Fibroblast of lung (primary cell): Measurements from ENCODE around the gene PSRC1. TPM values are rescaled to one million over a fixed set of nuclear protein-coding genes. Genes with fewer than 3 reads are reported as not detected.

Experiments used
- DNase-seq, 2 donors: peaks; one replicate each; pipeline versions ENCODE4 v3.0.0 to v3.0.0-alpha.2; 2010; ENCODE audit warnings: low read depth in 2 of 2
- H2AFZ ChIP-seq: 2 replicates; pipeline ENCODE4 v1.5.1; 2012; ENCODE audit warnings: low read length, control low read depth, inconsistent platforms
- H3K27ac ChIP-seq: 2 replicates; pipeline ENCODE4 v1.5.1; 2011; ENCODE audit warnings: low read length, control low read depth; ENCODE audit not compliant: insufficient read depth
- H3K27me3 ChIP-seq: 2 replicates; pipeline ENCODE4 v1.5.1; 2011; ENCODE audit warnings: mild to moderate bottlenecking, low read length; ENCODE audit not compliant: control insufficient read depth, insufficient read depth
- H3K36me3 ChIP-seq: 2 replicates; pipeline ENCODE4 v1.5.1; 2011; ENCODE audit warnings: low read length; ENCODE audit not compliant: control insufficient read depth, insufficient read depth
- H3K4me1 ChIP-seq: 2 replicates; pipeline ENCODE4 v1.5.1; 2011; ENCODE audit warnings: low read length; ENCODE audit not compliant: control insufficient read depth, insufficient read depth; ENCODE audit errors: extremely low read depth
- H3K4me2 ChIP-seq: 2 replicates; pipeline ENCODE4 v1.5.1; 2011; ENCODE audit warnings: low read length, control low read depth; ENCODE audit not compliant: insufficient read depth; ENCODE audit errors: extremely low read depth
- H3K4me3 ChIP-seq, 4 experiments: fragments of 200-600 bp in 1 of 4; sonication (generic) in 1 of 4; replicated peaks in 1 of 4; 2 replicates each; pipeline ENCODE4 v1.5.1; 2011 to 2016; ENCODE audit warnings: low read length in 4 of 4, low read depth in 3 of 4, mild to moderate bottlenecking in 3 of 4, control low read depth in 2 of 4, inconsistent platforms in 1 of 4, mixed read lengths in 1 of 4; ENCODE audit not compliant: insufficient read depth in 1 of 4; ENCODE audit errors: control extremely low read depth in 1 of 4
- H3K79me2 ChIP-seq: 2 replicates; pipeline ENCODE4 v1.5.1; 2012; ENCODE audit warnings: mild to moderate bottlenecking, low read length, inconsistent platforms; ENCODE audit not compliant: control insufficient read depth, insufficient read depth
- H3K9ac ChIP-seq: 2 replicates; pipeline ENCODE4 v1.5.1; 2011; ENCODE audit warnings: mild to moderate bottlenecking, low read length, control low read depth; ENCODE audit not compliant: insufficient read depth
- H3K9me3 ChIP-seq: 2 replicates; pipeline ENCODE4 v1.5.1; 2012; ENCODE audit warnings: low read depth, low read length; ENCODE audit not compliant: control insufficient read depth, insufficient read depth
- H4K20me1 ChIP-seq: 2 replicates; pipeline ENCODE4 v1.5.1; 2011; ENCODE audit warnings: low read length; ENCODE audit not compliant: control insufficient read depth, insufficient read depth; ENCODE audit errors: extremely low read depth
- CTCF ChIP-seq, 2 donors: IDR thresholded peaks in 1 of 2; conservative IDR thresholded peaks in 1 of 2; 1 replicate in 1 of 2; 2 replicates in 1 of 2; pipeline ENCODE4 v1.5.1; 2011 to 2012; ENCODE audit warnings: low read length in 2 of 2, control low read depth in 1 of 2, inconsistent platforms in 1 of 2, low read depth in 1 of 2, mild to moderate bottlenecking in 1 of 2
- EZH2 ChIP-seq: IDR thresholded peaks from 2 replicates; pipeline ENCODE4 v1.5.1; 2012; ENCODE audit warnings: low read length, control low read depth, mild to moderate bottlenecking; ENCODE audit errors: missing control alignments
- polyA plus RNA-seq, 2 donors: library from polyadenylated mRNA; depleted of rRNA in 1 of 2; stranded (reverse) in 1 of 2; unstranded in 1 of 2; fragments of >200 nt; gene quantifications; 2 replicates each; pipeline ENCODE4 v1.2.1, GENCODE V29; 2011 to 2012; ENCODE audit warnings: missing spikeins in 1 of 2
- total RNA-seq: library from RNA; depleted of rRNA; stranded (reverse); fragments of >200 nt; gene quantifications from 2 replicates; pipeline ENCODE4 v1.2.1, GENCODE V29; 2014

The PSRC1 gene
- total and polyA plus RNA-seq, 2 donors (not counting 1 experiment from before 2014, with no cell fraction given) = 8.3 to 9.9 TPM

DNA sequence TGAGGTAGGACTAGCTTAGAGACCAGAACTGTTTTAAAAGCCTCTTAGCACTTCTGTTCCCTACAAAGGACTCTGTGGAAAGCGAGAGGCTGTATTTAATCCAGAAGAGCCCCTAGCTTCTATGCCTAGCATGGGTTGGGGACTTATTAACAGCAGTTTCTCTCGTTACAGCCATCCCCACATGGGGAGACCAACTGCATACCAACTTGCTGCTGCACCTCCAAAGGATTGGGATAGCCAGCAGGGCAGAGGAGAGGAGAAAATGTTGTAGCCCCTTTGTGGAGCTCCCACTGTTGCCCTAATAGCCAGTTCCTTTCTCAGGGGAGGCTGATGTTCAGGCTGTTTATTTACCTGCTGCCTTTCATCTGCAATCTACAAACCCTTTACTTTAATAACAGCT is 44.6 kb downstream of the PSRC1 start:
- peaks cover 18% of the 10 kb centered on the region for H3K4me1 ChIP-seq
- no peaks in the 10 kb centered on the region for H4K20me1 ChIP-seq
- no peak for TF ChIP-seq EZH2
- TF ChIP-seq CTCF (conservative IDR thresholded peaks at IDR 0.05 in 1 of 2, IDR thresholded peaks at IDR 0.05 in 1 of 2; ENCODE audit: low read depth in 1 of 2, low read length in 2 of 2) = no peak
- no peaks in the 10 kb centered on the region for H3K9me3 ChIP-seq
- H3K27ac ChIP-seq = no peak overlapping the region
- H3K79me2 ChIP-seq = no peaks in the 10 kb centered on the region
- no peak overlapping the region for H3K4me2 ChIP-seq
- DNase-seq = no peak
- H3K4me3 ChIP-seq = no peak overlapping the region
- no peaks in the 10 kb centered on the region for H3K27me3 ChIP-seq
- peaks cover 26% of the 10 kb centered on the region for H3K36me3 ChIP-seq
- no peak overlapping the region for H2AFZ ChIP-seq
- H3K9ac ChIP-seq = no peak overlapping the region

- Histone ChIP-seq H4K20me1 (no peaks in the 10 kb centered on the region), H3K27ac (no peak overlapping the region), H3K36me3 (peaks cover 28% of the 10 kb centered on the region), H3K27me3 (no peaks in the 10 kb centered on the region), H3K9me3 (no peaks in the 10 kb centered on the region), H3K4me2 (no peak overlapping the region), H3K79me2 (no peaks in the 10 kb centered on the region), H3K4me3 (no peak overlapping the region), H3K4me1 (peaks cover 18% of the 10 kb centered on the region), H3K9ac (no peak overlapping the region), H2AFZ (no peak overlapping the region)
- TF ChIP-seq CTCF (conservative IDR thresholded peaks at IDR 0.05 in 1 of 2, IDR thresholded peaks at IDR 0.05 in 1 of 2; ENCODE audit: low read depth in 1 of 2, low read length in 2 of 2) (no peak), EZH2 (no peak)
- DNase-seq = no peak
Measured at GRCh38 chr1:109237512-109237911, 45.4 kb downstream of the PSRC1 start.

GRCh38 chr1:109235137-109235536 is 47.8 kb downstream of the PSRC1 start:
- Histone ChIP-seq H3K4me1 (peaks cover 4% of the 10 kb centered on the region), H3K27ac (no peak overlapping the region), H3K4me3 (no peak overlapping the region), H3K27me3 (no peaks in the 10 kb centered on the region), H3K4me2 (no peak overlapping the region), H3K9me3 (no peaks in the 10 kb centered on the region), H3K36me3 (peaks cover 42% of the 10 kb centered on the region), H3K79me2 (no peaks in the 10 kb centered on the region), H4K20me1 (no peaks in the 10 kb centered on the region), H3K9ac (no peak overlapping the region), H2AFZ (no peak overlapping the region)
- no peak for DNase-seq
- TF ChIP-seq CTCF (conservative IDR thresholded peaks at IDR 0.05 in 1 of 2, IDR thresholded peaks at IDR 0.05 in 1 of 2; ENCODE audit: low read depth in 1 of 2, low read length in 2 of 2) = no peak
- no peak for TF ChIP-seq EZH2
